ENCODE data around the gene IL4R. TPM values are rescaled to one million over a fixed set of nuclear protein-coding genes. Genes with fewer than 3 reads are reported as not detected.

The IL4R gene
- total and polyA plus RNA-seq, 2 of the 13 experiments (the other 11 are each of a cell fraction or from before 2014, with no cell fraction given) = 15.9 to 49.6 TPM

DNA sequence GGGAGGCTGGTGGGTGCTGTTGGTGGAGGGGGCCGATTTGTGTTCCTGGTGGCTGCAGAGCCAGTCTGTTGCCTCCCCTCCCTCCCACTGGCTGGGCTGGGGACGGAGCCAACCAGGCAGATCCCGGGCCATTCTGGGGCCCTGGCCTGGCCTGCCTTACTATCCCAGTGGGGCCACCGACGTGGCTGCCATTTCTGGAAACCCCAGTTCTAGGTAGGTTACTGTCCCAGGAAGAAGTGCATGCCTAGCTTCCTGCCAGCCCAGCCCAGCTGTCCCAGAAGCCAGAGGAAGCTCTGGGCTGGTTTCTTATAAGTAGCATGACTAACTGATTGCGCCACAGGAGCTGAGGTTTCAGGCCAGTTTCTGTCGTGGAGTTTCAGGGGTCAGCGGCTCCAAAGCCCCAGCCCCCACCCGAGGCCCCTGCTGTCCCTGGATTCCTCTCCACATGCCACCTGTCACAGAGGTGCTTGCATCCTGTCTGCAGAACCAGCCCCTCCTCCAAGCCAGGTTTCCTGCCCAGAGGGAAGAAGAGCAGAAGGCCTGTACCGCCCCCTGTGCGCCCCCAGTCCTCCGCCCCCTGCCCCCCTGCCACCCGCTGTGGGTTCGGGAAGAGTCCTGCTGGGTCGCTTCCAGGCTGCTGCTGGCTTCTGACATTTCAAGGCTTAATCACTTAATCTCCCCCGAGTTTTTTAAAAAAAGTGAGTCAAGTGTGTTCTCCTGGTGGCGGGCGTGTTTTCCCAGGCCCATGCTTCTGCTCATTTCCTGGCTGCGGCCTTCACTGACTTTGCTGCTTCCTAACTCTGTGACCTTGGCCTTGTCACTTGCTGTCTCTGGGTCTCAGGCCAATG, 13.2 kb downstream of the IL4R start (continued):
- TF ChIP-seq SMARCC2 (IDR thresholded peaks at IDR 0.05) (no peak), RBM22 (optimal IDR thresholded peaks at IDR 0.05; ENCODE audit: low read length) (no peak), RFX5 (IDR thresholded peaks at IDR 0.05; ENCODE audit: low read depth, low read length) (no peak)
- TF ChIP-seq, protein P1, sequence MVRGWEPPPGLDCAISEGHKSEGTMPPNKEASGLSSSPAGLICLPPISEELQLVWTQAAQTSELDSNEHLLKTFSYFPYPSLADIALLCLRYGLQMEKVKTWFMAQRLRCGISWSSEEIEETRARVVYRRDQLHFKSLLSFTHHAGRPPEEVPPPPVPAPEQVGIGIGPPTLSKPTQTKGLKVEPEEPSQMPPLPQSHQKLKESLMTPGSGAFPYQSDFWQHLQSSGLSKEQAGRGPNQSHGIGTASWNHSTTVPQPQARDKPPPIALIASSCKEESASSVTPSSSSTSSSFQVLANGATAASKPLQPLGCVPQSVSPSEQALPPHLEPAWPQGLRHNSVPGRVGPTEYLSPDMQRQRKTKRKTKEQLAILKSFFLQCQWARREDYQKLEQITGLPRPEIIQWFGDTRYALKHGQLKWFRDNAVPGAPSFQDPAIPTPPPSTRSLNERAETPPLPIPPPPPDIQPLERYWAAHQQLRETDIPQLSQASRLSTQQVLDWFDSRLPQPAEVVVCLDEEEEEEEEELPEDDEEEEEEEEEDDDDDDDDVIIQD (CRISPR knock-in tag; IDR thresholded peaks at IDR 0.05; ENCODE audit: low read depth) = no peak
- TF ChIP-seq, protein P2, sequence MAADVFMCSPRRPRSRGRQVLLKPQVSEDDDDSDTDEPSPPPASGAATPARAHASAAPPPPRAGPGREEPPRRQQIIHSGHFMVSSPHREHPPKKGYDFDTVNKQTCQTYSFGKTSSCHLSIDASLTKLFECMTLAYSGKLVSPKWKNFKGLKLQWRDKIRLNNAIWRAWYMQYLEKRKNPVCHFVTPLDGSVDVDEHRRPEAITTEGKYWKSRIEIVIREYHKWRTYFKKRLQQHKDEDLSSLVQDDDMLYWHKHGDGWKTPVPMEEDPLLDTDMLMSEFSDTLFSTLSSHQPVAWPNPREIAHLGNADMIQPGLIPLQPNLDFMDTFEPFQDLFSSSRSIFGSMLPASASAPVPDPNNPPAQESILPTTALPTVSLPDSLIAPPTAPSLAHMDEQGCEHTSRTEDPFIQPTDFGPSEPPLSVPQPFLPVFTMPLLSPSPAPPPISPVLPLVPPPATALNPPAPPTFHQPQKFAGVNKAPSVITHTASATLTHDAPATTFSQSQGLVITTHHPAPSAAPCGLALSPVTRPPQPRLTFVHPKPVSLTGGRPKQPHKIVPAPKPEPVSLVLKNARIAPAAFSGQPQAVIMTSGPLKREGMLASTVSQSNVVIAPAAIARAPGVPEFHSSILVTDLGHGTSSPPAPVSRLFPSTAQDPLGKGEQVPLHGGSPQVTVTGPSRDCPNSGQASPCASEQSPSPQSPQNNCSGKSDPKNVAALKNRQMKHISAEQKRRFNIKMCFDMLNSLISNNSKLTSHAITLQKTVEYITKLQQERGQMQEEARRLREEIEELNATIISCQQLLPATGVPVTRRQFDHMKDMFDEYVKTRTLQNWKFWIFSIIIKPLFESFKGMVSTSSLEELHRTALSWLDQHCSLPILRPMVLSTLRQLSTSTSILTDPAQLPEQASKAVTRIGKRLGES (CRISPR knock-in tag; IDR thresholded peaks at IDR 0.05; ENCODE audit: borderline replicate concordance) = no peak
- TF ChIP-seq, protein P3, sequence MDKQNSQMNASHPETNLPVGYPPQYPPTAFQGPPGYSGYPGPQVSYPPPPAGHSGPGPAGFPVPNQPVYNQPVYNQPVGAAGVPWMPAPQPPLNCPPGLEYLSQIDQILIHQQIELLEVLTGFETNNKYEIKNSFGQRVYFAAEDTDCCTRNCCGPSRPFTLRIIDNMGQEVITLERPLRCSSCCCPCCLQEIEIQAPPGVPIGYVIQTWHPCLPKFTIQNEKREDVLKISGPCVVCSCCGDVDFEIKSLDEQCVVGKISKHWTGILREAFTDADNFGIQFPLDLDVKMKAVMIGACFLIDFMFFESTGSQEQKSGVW (CRISPR knock-in tag; IDR thresholded peaks at IDR 0.05; ENCODE audit: borderline replicate concordance) = no peak
- TF ChIP-seq, protein P4, sequence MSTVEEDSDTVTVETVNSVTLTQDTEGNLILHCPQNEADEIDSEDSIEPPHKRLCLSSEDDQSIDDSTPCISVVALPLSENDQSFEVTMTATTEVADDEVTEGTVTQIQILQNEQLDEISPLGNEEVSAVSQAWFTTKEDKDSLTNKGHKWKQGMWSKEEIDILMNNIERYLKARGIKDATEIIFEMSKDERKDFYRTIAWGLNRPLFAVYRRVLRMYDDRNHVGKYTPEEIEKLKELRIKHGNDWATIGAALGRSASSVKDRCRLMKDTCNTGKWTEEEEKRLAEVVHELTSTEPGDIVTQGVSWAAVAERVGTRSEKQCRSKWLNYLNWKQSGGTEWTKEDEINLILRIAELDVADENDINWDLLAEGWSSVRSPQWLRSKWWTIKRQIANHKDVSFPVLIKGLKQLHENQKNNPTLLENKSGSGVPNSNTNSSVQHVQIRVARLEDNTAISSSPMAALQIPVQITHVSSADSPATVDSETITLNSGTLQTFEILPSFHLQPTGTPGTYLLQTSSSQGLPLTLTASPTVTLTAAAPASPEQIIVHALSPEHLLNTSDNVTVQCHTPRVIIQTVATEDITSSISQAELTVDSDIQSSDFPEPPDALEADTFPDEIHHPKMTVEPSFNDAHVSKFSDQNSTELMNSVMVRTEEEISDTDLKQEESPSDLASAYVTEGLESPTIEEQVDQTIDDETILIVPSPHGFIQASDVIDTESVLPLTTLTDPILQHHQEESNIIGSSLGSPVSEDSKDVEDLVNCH (CRISPR knock-in tag; IDR thresholded peaks at IDR 0.05) = no peak

Measured in HepG2 (cell line).